NCI-H1930 (cell line): Measurements from ENCODE around the gene KIFC3.
"Not testable (repeated sequence)": the region's sequence is repeated elsewhere in the genome, so short reads cannot be mapped to it uniquely, and the experiment has no call there.

ENCODE experiments used
- DNase-seq, 2 experiments: peaks; one replicate each; lab custom pipeline; 2025; lab: John Stamatoyannopoulos, UW

Gene KIFC3

GRCh38 chr16:57753448-57754353 lies 48.6 kb downstream of the KIFC3 start:
- DNase-seq = no peak

DNA sequence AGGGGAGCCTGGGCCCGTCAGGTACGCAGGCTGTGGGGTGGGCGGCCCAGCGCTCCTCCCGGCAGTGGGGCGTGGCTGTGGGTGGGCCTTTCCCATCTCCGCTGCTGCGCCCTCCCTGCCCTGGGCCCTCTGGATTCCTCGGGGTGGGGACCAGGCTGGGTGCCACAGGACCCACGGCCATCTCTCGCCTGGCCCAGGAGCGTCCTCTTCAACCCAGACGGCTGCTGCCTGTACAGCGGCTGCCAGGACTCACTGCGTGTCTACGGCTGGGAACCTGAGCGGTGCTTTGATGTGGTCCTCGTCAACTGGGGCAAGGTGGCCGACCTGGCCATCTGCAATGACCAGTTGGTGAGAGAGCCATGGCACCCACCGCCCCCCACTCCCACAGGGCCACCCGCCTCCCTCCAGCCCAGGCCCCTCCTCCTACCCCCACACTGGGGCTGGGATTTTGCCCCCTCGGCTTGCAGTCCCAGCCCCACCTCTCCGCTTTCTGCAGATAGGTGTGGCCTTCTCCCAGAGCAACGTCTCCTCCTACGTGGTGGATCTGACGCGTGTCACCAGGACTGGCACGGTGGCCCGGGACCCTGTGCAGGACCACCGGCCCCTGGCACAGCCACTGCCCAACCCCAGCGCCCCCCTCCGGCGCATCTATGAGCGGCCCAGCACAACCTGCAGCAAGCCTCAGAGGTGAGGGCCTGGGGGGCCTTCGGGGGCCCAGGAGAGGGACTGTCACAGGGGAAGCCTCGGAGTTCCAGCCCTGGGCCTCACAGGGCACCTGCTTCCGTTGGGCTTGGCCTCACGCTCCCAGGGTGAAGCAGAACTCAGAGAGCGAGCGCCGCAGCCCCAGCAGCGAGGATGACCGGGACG lies 49.5 kb downstream of the KIFC3 start:
- DNase-seq = no peak

DNA sequence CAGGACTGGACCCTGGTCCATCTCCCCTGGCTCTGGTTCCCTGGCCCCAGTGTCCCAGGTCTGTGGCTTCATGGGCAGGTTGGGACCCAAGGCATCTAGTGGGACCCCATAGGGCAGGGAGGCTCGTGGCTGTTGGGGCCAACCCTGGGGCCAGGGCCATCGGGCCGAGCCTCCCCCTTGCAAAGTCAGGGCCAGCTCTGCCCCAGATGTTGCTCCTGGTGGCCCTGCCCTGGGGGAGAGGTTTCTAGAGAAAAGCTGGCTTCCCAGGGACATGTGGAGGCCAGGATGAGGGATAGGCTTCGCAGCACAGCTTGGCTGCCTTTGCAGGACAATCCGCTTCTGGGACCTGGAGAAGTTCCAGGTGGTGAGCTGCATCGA lies 50.1 kb downstream of the KIFC3 start:
- DNase-seq = no peak

DNA sequence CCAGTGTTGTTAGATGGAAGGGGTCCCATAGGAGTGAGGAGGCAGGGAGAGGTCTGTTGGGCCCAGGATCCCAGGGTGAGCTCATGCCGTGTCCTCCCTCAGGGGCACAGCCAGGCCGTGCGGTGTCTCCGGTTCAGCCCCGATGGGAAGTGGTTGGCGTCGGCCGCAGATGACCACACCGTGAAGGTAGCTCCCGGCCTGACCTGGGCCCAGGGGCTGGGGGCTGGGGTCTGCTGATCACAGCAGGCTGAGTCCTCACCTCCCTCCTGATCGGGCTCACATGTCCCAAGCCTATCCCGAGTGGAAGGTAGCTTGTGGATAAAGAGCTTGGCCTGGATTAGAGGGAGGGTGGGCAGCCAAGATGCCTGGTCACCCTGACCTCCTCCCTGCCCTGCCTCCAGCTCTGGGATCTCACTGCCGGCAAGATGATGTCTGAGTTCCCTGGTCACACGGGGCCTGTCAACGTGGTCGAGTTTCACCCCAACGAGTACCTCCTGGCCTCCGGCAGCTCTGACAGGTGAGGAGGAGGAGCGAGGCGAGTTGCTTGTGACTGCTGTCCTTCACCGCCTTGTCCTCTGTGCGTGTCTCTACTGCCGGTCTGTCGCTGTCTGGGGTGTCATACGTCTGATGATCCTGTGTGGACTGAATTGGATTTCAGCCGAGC lies 50.6 kb downstream of the KIFC3 start:
- DNase-seq = no peak

DNA sequence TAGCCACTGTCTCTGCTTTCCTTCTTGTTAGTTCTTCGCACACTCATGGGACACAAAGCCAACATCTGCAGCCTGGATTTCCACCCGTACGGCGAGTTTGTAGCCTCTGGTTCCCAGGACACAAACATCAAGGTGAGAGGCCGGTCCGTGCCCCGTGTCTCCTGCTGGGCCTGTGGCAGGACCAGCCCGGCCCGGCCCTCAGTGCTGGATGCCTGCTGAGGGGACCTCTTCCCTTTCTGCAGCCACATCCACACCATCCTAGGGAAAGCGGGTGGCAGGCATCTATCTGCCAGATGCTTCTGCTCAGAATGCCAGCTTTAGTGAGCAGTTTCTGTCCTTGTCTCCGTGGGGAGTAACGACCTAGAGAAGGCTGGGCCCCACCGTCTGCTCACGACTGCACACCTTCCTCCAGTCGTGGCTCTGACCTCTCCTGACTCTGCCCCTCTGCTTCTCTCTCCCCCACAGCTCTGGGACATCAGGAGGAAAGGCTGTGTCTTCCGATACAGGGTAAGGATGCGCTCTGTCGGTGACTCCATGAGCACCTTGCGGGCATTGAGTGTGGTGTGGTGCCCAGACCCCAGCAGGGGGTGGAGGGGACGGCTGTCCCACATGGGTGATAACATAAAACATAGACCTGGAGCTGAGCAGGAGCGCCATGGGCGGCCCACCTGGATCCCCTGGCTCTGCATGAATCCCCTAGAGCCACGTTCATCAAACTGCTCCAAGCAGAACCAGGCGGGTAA lies 51.3 kb downstream of the KIFC3 start:
- no peak for DNase-seq

- DNase-seq = no peak
Measured at GRCh38 chr16:57749856-57750452, 52.3 kb downstream of the KIFC3 start.

DNA sequence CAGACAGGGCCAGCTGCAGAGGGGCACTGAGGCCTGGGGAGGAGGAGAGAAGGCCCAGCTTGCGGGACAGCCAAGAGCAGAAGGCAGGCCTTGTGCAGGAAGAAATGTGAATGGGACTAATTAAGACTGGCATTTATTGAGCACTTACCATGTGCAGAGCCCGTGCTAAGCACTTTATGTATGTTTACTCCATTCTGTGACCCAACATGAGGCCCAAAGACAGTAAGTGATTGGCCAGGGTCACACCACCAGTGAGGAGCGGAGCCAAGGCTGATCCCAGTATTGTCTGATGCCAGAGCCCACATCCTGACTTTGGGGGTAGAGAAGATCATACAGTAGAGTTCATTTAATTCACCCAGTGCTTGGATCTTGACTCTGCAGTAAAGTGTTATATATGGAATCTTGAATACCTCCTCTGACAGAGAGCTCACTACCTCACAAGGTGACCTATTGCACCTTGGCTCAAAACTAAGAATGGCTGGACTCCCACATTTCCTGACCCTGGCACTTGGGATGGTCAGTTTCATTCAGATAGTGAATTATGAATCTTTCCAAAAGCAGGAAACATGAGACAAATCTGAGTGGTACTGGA lies 53.1 kb downstream of the KIFC3 start:
- DNase-seq = no peak

- DNase-seq = no peak
Measured at GRCh38 chr16:57748596-57748995, 53.7 kb downstream of the KIFC3 start.

- no peak for DNase-seq
Measured at GRCh38 chr16:57747996-57748395, 54.3 kb downstream of the KIFC3 start.

DNA sequence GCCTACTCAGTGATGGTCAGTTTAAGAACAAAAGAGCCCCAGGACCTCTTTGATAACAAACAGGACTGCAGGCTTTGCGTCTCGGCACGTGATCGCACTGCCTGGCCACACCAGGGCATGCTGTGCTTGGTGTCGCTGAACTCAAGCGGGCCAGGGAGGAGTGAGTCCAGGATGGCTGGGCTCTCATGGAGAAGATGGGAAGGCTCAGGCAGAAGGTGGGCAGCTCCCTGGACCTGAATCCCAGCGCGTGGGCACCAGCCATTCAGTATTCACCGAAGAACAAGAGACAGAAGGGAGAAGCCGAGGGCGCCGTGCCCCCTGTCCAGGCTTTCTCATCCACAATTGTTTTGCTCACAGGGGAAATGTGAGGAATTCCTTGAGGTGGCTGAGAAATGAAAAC lies 54.8 kb downstream of the KIFC3 start:
- DNase-seq = no peak

DNA sequence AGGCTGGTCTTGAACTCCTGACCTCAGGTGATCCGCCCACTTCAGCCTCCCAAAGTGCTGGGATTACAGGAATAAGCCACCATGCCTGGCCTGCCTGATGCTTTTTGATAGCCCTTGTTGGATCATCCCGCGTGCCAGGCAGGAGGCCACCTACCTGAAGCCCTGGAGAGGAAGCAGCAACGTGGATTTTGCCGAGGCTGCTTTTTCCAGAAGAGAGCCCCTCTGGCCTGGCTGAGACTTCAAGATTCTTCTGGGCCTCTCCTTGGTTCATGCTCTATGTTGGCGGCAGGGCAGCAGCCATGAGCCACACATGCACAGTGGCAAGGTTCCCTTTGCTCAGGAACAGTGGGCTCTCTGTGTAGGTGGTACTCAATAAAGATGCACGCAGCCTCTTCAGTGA lies 55.2 kb downstream of the KIFC3 start:
- no peak for DNase-seq

DNA sequence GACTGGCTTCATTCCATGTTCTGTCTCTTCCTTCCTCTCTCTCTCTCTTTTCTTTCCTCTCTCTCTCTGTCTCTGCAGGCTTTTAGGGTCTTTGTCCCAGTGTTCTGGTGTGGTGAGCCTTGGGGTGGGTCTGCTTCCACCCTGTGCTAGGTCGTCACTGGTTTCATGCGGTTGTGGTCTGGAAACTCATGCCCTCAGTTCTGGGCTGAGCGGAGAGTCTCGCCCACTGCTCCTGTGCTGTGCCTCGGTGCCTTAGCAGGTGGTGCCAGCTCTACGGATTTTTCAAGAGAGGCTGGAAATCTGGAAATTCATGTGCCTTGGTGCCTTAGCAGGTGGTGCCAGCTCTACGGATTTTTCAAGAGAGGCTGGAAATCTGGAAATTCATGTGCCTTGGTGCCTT lies 56.0 kb downstream of the KIFC3 start:
- not testable (repeated sequence) for DNase-seq

DNA sequence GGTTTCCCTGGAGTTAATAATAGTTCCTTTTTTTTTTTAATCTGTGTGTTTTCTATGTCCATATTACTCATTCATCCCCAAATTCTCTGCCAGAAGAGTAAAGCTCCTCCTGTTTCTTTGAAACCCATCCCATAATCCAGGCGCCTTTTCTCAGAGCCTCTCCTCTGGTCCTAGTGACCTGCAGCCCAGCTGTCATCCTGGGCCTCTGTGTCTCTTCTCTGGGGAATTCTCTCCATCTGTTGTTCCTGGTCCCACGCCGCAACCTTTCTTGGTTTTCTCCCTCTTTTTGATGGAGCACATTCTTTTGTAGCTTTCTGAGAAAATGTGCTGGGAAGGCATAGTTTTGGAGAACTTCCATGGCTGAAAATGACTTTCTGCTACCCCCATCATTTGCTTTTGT lies 56.5 kb downstream of the KIFC3 start:
- DNase-seq = no peak

- no peak for DNase-seq
Measured at GRCh38 chr16:57744642-57744903, 57.7 kb downstream of the KIFC3 start.

DNA sequence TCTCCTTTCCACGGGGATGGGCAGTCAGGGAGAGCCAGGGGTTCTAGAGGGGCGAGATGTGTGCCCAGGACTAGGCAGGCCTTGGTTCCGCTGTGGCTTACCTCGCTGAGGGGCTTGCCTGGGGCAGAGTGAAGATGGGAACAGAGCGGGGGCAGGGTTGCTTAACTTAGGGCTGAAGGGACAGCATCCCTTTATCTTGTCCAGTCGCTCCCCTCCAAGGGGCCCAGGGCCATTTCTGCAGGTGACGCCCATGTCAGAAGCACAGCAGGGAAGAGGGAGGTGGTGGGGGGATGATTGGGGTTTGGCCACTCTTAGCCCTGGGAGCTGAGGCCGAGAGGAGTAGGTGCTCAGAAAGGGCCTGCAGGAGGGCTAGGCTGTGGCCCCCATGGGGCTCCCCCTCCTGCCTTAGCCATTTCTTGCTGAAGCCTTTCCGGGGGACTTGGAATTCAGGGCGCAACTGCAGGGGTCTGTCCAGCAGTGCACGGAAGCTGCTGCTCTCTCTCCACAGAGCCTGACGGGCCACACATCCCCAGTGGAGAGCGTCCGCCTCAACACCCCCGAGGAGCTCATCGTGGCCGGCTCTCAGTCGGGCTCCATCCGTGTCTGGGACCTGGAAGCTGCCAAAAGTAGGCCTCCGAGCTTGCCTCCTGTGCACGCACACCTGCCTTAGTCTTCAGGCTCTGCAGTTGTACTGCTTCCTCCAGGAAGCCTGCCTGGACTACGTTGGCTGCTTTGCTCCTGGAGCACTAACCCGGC lies 58.2 kb downstream of the KIFC3 start:
- no peak for DNase-seq

GRCh38 chr16:57743458-57743857 lies 58.8 kb downstream of the KIFC3 start:
- no peak for DNase-seq

- no peak for DNase-seq
Measured at GRCh38 chr16:57742543-57742942, 59.7 kb downstream of the KIFC3 start.

DNA sequence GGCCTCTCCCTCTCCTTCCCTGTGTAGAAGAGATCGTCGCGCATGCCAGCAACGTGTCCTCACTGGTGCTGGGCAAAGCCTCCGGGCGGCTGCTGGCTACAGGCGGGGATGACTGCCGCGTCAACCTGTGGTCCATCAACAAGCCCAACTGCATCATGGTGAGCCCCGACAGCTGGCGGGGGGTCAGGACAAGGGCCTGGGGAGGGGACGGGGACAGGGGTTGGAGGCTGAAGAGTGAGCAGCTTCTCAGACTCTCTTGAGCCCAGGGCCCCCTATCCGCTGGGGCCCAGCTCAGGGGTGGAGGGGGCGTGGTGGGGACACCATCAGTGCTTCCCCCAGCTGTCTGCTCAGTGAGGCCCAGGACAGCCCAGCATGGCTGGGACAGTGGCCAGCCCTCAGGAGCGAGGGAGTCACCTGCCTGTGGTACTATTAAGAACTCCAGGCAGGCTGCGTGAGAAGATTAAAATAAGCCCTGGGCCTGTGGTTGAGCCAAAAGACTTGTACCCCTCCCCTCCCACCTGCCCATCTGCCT lies 60.6 kb downstream of the KIFC3 start:
- DNase-seq = no peak

GRCh38 chr16:57740423-57741071 lies 61.7 kb downstream of the KIFC3 start:
- no peak for DNase-seq
